ENCODE measurements around the gene SH3D21. TPM values are rescaled to one million over a fixed set of nuclear protein-coding genes. Genes with fewer than 3 reads are reported as not detected.

The SH3D21 gene
- total and polyA plus RNA-seq, 4 donors = 9.0 to 16.6 (median 11.7) TPM

GRCh38 chr1:36285443-36286101 is 20.6 kb upstream of the SH3D21 start:
- ATAC-seq (ENCODE audit: insufficient read depth, low FRiP score) (peak; percentile 82), DNase-seq (peak; percentile 60 to 92 (median 88))
- H3K9me3 ChIP-seq (ENCODE audit: control insufficient read depth in 4 of 4, insufficient read depth in 3 of 4, low read length in 3 of 4) = no peaks in the 10 kb centered on the region
- H3K27me3 ChIP-seq (ENCODE audit: control insufficient read depth in 3 of 3, insufficient read depth in 3 of 3, low read length in 2 of 3) = no peaks in the 10 kb centered on the region
- H3K4me1 ChIP-seq (ENCODE audit: control insufficient read depth in 5 of 5, insufficient read depth in 5 of 5, low read length in 5 of 5) = peaks cover 0 to 4% (median 0%) of the 10 kb centered on the region in 5 donors
- peaks cover 29 to 65% (median 35%) of the 10 kb centered on the region in 4 donors for H3K36me3 ChIP-seq (ENCODE audit: control insufficient read depth in 4 of 4, insufficient read depth in 4 of 4, low read length in 4 of 4)
- TF ChIP-seq, protein P1, sequence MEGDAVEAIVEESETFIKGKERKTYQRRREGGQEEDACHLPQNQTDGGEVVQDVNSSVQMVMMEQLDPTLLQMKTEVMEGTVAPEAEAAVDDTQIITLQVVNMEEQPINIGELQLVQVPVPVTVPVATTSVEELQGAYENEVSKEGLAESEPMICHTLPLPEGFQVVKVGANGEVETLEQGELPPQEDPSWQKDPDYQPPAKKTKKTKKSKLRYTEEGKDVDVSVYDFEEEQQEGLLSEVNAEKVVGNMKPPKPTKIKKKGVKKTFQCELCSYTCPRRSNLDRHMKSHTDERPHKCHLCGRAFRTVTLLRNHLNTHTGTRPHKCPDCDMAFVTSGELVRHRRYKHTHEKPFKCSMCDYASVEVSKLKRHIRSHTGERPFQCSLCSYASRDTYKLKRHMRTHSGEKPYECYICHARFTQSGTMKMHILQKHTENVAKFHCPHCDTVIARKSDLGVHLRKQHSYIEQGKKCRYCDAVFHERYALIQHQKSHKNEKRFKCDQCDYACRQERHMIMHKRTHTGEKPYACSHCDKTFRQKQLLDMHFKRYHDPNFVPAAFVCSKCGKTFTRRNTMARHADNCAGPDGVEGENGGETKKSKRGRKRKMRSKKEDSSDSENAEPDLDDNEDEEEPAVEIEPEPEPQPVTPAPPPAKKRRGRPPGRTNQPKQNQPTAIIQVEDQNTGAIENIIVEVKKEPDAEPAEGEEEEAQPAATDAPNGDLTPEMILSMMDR (IDR thresholded peaks at IDR 0.05; ENCODE audit: control extremely low read depth, extremely low read depth) = peak; percentile 54
- H3K27ac ChIP-seq (ENCODE audit: low read depth in 1 of 2, low read length in 1 of 2) = no peak overlapping the region
- WGBS, 2 donors = 50 to 54% methylated on average over 7 of the region's 7 CpGs
- H3K9ac ChIP-seq (ENCODE audit: insufficient read depth in 1 of 2, low read length in 2 of 2) = no peak overlapping the region
- no peak overlapping the region for H3K4me3 ChIP-seq

- Histone ChIP-seq H3K9me3 (ENCODE audit: control insufficient read depth in 4 of 4, insufficient read depth in 3 of 4, low read length in 3 of 4) (no peaks in the 10 kb centered on the region), H3K27ac (ENCODE audit: low read depth in 1 of 2, low read length in 1 of 2) (peak overlapping the region in 1 of 2 donors; percentile 20), H3K27me3 (ENCODE audit: control insufficient read depth in 3 of 3, insufficient read depth in 3 of 3, low read length in 2 of 3) (no peaks in the 10 kb centered on the region), H3K4me1 (ENCODE audit: control insufficient read depth in 5 of 5, insufficient read depth in 5 of 5, low read length in 5 of 5) (peaks cover 0 to 4% (median 0%) of the 10 kb centered on the region in 5 donors), H3K36me3 (ENCODE audit: control insufficient read depth in 4 of 4, insufficient read depth in 4 of 4, low read length in 4 of 4) (peaks cover 35 to 74% (median 42%) of the 10 kb centered on the region in 4 donors), H3K9ac (ENCODE audit: insufficient read depth in 1 of 2, low read length in 2 of 2) (no peak overlapping the region), H3K4me3 (no peak overlapping the region)
- TF ChIP-seq, protein P1 (IDR thresholded peaks at IDR 0.05; ENCODE audit: control extremely low read depth, extremely low read depth) = no peak
- ATAC-seq (ENCODE audit: insufficient read depth, low FRiP score) = no peak
- WGBS, 2 donors = 94 to 96% methylated on average over 13 of the region's 13 CpGs
- DNase-seq = no peak
Measured at GRCh38 chr1:36286802-36287201, 19.4 kb upstream of the SH3D21 start.

- Histone ChIP-seq H3K27me3 (ENCODE audit: control insufficient read depth in 3 of 3, insufficient read depth in 3 of 3, low read length in 2 of 3) (no peaks in the 10 kb centered on the region), H3K4me1 (ENCODE audit: control insufficient read depth in 5 of 5, insufficient read depth in 5 of 5, low read length in 5 of 5) (peaks cover 0 to 2% (median 0%) of the 10 kb centered on the region in 5 donors), H3K9me3 (ENCODE audit: control insufficient read depth in 4 of 4, insufficient read depth in 3 of 4, low read length in 3 of 4) (no peaks in the 10 kb centered on the region), H3K36me3 (ENCODE audit: control insufficient read depth in 4 of 4, insufficient read depth in 4 of 4, low read length in 4 of 4) (peaks cover 34 to 75% (median 43%) of the 10 kb centered on the region in 4 donors), H3K9ac (ENCODE audit: insufficient read depth in 1 of 2, low read length in 2 of 2) (no peak overlapping the region), H3K27ac (ENCODE audit: low read depth in 1 of 2, low read length in 1 of 2) (no peak overlapping the region), H3K4me3 (no peak overlapping the region)
- DNase-seq = no peak
- WGBS, 2 donors = 96 to 97% methylated on average over 5 of the region's 5 CpGs
- ATAC-seq (ENCODE audit: insufficient read depth, low FRiP score) = no peak
- TF ChIP-seq, protein P1 (IDR thresholded peaks at IDR 0.05; ENCODE audit: control extremely low read depth, extremely low read depth) = no peak
Measured at GRCh38 chr1:36287595-36287994, 18.6 kb upstream of the SH3D21 start.

Measured in lung (tissue), 12 donors.